GM12873 (cell line): Measurements from ENCODE around the gene CRTC1.

Experiments used
- CTCF ChIP-seq: IDR thresholded peaks from 2 replicates; pipeline ENCODE4 v1.5.1; 2012; ENCODE audit warnings: low read depth, mild to moderate bottlenecking, moderate library complexity, low read length, control low read depth; ENCODE audit not compliant: insufficient read depth; ENCODE audit errors: missing control alignments

CRTC1 gene

GRCh38 chr19:18830488-18830887 lies 147.0 kb downstream of the CRTC1 start:
- TF ChIP-seq CTCF = no peak

DNA sequence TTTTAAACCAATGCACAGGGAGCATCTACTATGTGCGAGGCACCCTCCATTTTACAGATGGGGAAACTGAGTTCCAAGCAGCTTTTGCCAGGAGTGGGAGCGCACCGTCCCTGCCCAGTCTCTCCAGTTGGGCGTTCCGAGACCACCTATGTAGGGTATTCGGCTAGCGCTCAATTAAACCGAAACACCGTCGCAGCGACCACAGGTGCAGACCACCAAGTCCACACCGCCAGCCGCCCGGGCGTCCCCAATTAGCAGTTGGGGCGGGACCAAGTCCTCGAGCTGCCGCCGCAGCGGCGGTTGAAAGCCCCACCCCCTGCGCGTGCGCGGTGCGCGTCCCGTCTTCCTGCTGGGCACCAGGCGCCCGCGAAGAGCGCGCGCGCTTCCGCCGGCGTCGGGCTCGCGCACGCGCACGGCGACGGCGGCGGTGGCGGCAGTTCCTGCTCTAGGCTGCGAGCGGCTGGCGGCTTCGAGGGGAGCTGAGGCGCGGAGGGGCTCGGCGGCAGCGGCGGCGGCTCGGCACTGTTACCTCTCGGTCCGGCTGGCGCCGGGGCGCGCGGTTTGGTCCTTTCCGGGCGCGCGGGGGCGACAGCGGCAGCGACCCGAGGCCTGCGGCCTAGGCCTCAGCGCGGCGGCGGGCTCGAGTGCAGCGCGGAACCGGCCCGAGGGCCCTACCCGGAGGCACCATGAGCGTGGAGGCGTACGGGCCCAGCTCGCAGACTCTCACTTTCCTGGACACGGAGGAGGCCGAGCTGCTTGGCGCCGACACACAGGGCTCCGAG lies 148.2 kb downstream of the CRTC1 start, which contains the start of gene UPF1:
TSS of gene UPF1 (plus strand) at position 436 of the 782 bp plus-strand sequence. CDS start at position 687, 251 bp downstream.
- TF ChIP-seq CTCF = peak; percentile 8
